Measurements from ENCODE around the gene ALKBH5.

ALKBH5 gene

GRCh38 chr17:18224053-18224386 is 40.4 kb downstream of the ALKBH5 start:
- DNase-seq (ENCODE audit: low spot score) = no peak

DNA sequence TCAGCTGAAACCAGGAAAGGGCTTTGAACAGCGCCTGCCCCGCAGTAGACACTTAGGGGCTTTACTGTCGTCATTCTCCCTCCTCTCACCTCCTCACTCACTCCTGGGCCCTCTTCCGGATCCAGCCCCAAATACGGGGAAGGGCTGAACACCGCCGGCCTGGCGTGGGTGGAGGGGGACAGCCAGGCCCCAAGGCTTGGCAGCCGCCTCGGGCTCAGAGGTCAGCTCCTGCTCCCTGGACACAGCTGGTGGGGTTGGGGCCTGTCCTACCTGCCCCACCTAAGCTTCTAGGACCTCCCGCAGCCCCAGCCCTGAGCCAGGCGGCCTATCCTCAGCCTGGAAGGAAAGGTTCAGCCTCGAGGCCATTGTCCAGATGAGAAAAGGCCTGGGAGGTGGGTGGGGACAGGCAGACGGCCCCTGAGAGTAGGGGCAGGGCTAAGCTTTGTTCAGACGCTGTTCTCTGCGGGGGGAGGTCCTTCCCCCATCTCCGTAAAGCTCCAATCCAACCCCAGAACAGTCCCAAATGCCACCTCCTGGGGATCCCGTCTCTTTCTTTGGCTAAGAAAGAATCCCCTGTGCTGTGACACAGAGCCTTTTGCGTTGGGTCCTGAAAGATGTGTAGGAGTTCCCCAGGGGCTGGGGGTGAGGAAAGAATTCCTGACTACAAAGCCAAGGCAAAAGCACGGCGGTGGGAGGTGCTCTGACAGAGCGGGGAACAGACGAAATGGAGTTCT is 40.9 kb downstream of the ALKBH5 start:
- DNase-seq (ENCODE audit: low spot score) = no peak

DNA sequence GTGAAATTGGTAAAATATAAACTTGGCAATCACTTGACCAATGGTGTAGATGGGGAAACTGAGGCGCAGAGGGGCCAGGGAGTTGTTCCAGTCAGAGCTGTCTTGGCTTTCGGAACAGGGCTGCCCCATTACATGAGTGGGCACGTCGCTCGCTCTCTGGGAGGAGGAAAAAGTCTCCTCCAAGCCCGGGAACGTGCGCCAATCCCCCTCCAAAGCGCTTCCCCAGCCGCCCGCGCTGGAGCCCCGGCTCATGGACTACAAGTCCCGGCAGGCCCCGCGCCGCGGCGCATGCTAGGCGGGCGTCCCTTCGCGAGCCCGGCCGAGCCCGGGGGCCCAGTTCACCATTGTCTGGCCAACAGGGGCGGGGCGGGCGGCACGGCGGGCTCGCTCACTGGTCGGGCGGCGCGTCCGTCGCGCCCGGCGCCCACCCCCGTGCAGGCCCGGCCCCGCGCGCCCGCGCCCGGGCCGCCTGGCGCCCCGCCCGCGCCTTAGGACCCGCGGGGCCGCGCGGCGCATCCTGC is 41.6 kb downstream of the ALKBH5 start, which contains the start of gene LLGL1:
LLGL1 (plus strand) TSS at position 515 of the 521 bp plus-strand sequence. CDS start 48 bp downstream, outside the sequence.
- peak; percentile 96 for DNase-seq (ENCODE audit: low spot score)

DNA sequence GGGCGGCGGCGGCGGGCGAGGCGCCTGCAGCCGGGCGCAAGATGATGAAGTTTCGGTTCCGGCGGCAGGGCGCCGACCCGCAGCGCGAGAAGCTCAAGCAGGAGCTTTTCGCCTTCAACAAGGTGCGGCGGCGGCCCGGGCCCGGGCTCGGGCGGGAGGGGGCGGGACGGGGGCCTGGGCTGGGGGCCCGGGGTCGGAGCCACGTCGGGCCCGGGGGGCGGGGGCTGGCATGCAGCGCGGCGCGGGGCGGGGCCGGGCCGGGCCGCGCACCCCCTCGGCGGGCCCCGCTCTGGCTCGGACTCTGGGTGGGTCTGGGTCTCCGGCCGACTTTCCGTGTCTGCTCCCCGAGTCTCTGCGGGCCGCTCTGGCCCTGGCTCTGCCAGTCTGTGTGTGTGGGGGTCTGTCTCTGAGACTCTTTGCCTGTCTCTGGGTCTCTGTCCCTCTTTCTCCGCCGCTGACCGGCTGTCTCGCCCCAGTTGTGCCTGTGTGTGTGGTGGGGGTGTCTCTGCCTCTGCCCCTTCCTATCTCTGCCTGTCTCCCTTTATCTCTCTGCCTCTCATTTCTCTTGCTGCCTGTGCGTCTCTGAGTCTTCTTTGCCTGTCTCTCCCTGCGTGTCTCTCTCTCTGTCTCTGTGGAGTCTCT is 42.1 kb downstream of the ALKBH5 start:
- no peak for DNase-seq (ENCODE audit: low spot score)

- DNase-seq (ENCODE audit: low spot score) = no peak
These were observed 42.8 kb downstream of the ALKBH5 start for GRCh38 chr17:18226284-18226945.

- no peak for DNase-seq (ENCODE audit: low spot score)
These were observed 44.0 kb downstream of the ALKBH5 start for GRCh38 chr17:18227635-18228034.

GRCh38 chr17:18228176-18228682 is 44.6 kb downstream of the ALKBH5 start:
- no peak for DNase-seq (ENCODE audit: low spot score)

GRCh38 chr17:18229254-18229653 is 45.6 kb downstream of the ALKBH5 start:
- no peak for DNase-seq (ENCODE audit: low spot score)

GRCh38 chr17:18229771-18230170 is 46.1 kb downstream of the ALKBH5 start:
- DNase-seq (ENCODE audit: low spot score) = no peak

- no peak for DNase-seq (ENCODE audit: low spot score)
These were observed 46.9 kb downstream of the ALKBH5 start for GRCh38 chr17:18230288-18231141.

DNA sequence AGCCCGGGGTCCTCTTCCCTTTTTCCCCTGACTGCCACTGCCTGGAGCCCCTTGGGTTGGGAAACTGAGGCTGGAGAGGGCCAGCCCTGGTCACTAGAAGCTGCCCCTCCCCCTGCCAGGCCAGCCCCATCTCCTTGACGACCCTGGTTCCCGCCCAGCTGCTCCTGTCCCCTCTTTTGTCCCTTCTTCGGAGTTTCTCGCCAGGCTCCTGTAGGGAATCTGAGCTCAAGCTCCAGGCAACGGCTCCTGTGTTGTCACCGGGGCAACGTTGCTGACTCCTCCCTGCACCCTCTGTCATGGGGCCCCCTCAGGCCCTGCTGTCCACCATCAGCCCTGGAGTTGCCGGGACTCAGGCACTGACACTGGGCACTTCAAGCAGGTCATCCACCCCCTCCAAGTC is 47.5 kb downstream of the ALKBH5 start:
- DNase-seq (ENCODE audit: low spot score) = no peak

DNA sequence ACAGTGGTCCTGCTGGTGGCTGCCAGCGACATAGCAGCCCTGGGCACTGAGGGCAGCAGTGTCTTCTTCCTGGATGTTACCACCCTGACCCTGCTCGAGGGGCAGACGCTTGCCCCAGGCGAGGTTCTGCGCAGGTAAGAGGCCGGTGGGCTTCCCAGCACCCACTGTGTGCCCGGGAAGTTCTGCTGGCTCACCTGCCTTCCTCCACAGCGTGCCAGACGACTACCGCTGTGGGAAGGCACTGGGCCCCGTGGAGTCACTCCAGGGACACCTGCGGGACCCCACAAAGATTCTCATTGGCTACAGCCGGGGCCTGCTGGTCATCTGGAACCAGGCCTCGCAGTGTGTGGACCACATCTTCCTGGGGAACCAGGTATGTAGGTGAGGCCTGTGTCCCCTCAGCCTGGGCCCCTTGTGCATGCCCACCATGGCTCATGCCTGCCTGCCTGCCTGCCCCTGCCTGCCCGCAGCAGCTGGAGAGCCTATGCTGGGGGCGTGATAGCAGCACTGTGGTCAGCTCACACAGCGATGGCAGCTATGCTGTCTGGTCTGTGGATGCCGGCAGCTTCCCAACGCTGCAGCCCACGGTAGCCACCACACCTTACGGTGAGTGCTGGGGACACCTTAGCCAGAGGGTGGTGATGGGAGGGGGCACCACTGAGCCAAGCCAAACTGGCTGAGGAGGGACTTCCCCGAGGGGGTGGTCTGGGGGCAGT is 50.3 kb downstream of the ALKBH5 start:
- DNase-seq (ENCODE audit: low spot score) = no peak

DNA sequence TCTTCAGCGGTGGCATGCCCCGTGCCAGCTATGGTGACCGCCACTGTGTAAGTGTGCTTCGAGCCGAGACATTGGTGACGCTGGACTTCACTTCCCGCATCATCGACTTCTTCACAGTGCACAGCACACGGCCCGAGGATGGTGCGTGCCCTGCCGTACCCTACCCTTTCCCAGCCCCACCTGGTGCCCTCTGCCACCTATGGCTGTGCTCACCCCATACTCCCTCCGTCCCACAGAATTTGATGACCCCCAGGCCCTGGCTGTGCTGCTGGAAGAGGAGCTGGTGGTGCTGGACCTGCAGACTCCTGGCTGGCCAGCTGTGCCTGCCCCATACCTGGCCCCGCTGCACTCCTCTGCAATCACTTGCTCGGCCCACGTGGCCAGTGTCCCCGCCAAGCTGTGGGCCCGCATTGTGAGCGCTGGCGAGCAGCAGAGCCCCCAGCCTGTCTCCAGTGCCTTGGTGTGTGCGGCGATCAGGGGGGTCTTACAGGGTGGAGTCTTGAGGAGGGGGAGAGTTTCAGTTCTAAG is 51.3 kb downstream of the ALKBH5 start:
- DNase-seq (ENCODE audit: low spot score) = no peak

- DNase-seq (ENCODE audit: low spot score) = peak; percentile 17
These were observed 52.2 kb downstream of the ALKBH5 start for GRCh38 chr17:18235743-18236256.

DNA sequence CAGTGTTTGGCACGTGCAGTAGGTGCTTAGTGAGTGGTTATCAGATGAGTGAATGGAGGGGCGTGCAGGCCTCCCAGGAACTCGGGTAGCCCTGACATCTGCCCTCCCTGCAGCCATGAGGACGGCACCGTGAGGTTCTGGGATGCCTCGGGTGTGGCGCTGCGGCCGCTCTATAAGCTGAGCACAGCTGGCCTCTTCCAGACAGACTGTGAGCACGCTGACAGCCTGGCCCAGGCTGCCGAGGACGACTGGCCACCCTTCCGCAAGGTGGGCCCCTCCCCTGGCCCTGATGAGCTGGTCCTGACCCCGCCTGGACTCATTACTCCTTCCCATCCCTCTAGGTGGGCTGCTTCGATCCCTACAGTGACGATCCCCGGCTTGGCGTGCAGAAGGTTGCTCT is 52.9 kb downstream of the ALKBH5 start:
- DNase-seq (ENCODE audit: low spot score) = no peak

DNA sequence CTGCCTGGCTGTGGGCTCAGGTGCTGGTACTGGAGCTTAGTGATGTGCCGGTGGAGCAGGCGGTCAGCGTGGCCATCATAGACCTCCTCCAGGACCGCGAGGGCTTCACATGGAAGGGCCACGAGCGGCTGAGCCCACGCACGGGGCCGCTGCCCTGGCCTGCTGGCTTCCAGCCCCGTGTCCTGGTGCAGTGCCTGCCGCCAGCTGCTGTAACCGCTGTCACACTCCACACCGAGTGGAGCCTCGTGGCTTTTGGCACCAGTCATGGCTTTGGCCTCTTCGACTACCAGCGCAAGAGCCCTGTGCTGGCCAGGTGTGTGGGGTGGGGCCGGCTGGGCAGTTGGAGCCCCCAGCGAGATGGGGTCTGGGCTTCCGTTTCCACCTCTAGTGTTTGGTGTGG is 53.8 kb downstream of the ALKBH5 start:
- DNase-seq (ENCODE audit: low spot score) = no peak

DNA sequence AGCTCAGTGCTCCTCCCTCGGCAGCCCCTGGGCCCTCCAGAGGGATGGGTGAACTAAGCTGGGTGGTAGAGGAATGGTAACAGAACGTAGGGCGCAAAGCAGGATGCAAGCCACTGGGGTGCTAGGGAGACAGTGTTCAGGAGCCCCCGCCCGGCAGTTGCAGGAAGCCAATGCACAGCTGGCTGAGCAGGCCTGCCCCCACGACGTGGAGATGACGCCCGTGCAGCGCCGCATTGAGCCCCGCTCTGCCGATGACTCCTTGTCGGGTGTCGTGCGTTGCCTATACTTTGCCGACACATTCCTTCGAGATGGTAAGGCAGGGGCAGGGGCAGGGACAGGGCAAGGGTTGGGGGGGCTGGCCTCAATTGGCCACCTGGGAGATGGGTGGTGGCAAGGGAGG is 54.7 kb downstream of the ALKBH5 start:
- no peak for DNase-seq (ENCODE audit: low spot score)

DNA sequence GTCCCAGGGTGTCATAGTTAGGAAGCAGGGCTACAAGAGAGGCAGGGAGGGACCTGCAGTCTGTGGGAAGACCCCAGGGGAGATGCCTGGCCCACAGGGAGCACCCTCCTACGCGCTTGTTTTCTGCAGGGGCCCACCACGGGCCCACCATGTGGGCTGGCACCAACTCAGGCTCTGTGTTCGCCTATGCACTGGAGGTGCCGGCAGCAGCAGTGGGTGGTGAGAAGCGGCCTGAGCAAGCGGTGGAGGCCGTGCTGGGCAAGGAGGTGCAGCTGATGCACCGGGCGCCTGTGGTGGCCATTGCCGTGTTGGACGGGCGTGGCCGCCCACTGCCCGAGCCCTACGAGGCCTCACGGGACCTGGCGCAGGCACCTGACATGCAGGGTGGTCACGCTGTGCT is 56.8 kb downstream of the ALKBH5 start:
- DNase-seq (ENCODE audit: low spot score) = no peak

DNA sequence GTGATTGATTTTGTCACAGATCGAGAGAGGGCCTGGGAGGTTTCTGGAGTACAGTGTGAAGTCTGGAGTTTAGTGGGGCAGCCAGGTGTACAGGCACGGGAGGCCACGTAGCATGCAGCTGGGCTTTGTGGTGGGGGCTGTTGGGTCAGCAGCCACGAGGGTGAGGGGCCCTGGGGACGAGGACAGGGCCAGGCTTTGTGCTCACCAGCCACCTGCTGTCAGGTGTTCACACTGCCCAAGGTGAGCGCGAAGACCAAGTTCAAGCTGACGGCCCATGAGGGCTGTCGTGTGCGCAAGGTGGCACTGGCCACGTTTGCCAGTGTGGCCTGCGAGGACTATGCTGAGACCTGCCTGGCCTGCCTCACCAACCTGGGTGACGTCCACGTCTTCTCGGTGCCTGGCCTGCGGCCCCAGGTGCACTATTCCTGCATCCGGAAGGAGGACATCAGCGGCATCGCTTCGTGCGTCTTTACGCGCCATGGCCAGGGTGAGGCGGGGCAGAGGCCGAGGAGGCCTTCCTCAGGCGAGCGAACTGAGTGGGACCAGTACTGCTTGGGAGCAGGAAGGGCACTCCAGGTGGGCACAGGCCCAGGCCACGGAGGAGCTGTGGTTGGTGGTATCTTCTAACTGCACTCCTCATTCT is 57.7 kb downstream of the ALKBH5 start:
- DNase-seq (ENCODE audit: low spot score) = no peak

Measured in activated CD4-positive, alpha-beta T cell treated with anti-CD3 and anti-CD28 coated beads, Interleukin-2, Interleukin-4, amounts not matched to agents 100 ng/mL and 50 ng/mL, durations not matched to agents 16 hours and 8 hours (primary cell).